SH-SY5Y (cell line): ENCODE data around the gene ZNF428.

Experiments
- GATA2 ChIP-seq: IDR thresholded peaks from 2 replicates; pipeline ENCODE4 v1.6.1; 2011; ENCODE audit warnings: mild to moderate bottlenecking, low read depth, low read length
- GATA3 ChIP-seq: IDR thresholded peaks from 2 replicates; pipeline ENCODE4 v1.6.1; 2011; ENCODE audit warnings: low read depth, mild to moderate bottlenecking, low read length, moderate library complexity

DNA sequence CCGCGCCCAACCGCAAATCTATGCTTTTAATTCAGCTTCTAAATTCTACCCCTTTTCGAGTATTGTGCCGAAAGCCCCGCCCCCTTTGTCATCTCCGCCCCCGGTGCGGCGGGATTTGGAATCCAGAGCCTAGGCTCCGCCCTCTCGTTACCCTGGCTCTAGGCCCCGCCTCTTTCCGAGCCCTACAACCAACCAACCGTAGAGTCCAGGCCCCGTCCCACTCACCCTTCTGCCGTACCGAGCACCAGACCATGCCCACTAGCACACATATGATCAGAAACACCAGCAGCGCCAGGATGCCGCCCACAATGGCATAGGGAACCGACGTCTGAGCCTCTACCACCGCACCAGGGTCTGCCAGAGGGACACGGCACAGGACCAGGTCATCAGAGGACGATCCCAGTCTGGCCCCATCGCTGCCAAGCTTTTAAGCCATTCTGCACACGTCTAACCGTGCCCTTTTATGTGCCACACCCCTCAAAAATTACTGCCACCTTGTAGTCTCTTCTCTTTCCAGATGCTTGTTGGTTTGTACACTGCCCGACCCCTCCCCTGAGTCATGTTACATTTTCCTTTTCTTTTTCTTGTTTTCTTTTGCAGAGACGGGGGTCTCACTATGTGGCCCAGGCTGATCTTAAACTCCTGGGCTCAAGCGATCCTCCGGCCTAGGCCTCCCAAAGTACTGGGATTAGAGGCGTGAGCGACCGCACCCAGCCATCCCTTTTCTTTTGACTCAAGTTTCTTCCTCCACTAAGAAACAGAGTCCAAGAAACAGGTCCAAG lies 4.7 kb upstream of the ZNF428 start:
- TF ChIP-seq GATA2 = no peak
- no peak for TF ChIP-seq GATA3
